ENCODE data around the gene TREM2. TPM values are rescaled to one million over a fixed set of nuclear protein-coding genes. Genes with fewer than 3 reads are reported as not detected.
"Not testable (repeated sequence)": the region's sequence is repeated elsewhere in the genome, so short reads cannot be mapped to it uniquely, and the experiment has no call there.

The TREM2 gene
- total RNA-seq, 1 donor from 2014 or later = 0.92 TPM

DNA sequence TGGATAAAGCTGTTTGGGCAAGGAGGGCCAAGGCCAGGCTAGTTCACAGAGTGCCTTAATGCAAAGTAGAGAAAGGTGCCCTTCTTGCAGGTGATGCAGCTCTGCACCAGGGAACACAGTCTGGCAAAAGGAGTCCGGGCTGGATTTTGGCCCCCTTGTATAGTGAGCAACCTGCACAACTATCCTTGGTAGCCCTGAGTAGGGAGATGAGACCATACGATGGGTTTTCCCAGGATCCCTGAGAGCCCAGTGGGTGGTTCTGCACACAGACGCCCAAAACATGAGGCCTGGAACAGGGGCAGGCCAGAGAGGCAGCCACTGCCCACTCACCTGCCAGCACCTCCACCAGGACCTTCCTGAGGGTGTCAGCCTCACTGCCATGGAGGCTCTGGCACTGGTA, 2.0 kb downstream of the TREM2 start:
- ATAC-seq (no peak), DNase-seq (ENCODE audit: missing footprints) (no peak)
- intact Hi-C loops (cut with DNase I) = no loop called here

DNA sequence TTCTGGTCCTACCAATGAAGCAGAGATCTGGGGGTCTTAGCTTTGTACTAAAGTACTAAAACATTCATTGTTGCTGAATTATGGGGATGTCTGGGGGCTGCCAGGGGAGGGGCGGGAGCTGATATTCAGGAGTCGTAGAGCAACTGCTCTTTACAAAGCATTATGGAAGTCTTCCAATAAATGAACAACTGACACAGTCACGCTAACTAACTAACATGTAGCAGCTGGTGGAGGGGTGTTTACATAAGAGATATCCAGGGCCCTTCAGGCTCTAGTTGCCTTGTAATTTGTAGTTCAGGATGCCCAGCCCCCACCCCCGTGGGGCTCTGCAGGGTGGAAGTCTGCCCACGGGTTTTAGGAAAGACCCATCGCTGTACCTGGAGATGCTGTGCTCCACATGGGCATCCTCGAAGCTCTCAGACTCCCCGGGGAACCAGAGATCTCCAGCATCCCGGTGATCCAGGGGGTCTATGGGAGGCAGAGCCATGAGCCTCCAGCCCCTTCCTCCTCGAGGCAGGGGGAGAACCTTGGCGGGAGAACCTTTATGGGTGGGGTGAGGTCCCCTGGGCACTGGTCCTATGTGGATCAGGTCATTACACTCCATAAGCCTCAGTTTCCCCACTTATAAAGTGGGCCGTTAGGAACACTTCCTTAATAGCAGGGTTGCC, 3.4 kb downstream of the TREM2 start:
- ATAC-seq (no peak), DNase-seq (ENCODE audit: missing footprints) (no peak)
- intact Hi-C loops (cut with DNase I) = no loop called here

GRCh38 chr6:41157323-41157722, 5.6 kb downstream of the TREM2 start:
- DNase-seq (ENCODE audit: missing footprints) (no peak), ATAC-seq (peak; percentile 16)
- intact Hi-C loops (cut with DNase I) = no loop called here

DNA sequence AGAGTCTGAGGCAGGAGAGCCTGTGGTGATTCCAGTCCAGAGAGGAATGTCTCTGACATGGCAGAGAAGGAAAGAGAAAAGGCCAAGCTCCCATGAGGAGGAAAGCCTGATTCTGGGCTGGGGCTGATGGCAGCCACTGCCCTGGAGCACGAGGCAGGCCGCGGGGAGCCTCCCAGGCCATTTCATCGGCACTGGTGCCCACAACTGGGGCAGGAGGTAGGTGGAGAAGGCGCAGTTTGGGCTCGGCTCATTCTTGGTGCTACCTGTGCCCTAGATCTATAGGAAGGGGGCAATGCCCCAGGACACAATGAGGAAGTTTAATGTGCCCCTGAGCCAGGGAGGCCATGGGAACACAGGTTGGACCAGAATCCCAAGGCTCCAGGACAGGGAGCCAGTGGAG, 6.1 kb downstream of the TREM2 start:
- ATAC-seq (no peak), DNase-seq (ENCODE audit: missing footprints) (no peak)
- intact Hi-C loops (cut with DNase I) = no loop called here

DNA sequence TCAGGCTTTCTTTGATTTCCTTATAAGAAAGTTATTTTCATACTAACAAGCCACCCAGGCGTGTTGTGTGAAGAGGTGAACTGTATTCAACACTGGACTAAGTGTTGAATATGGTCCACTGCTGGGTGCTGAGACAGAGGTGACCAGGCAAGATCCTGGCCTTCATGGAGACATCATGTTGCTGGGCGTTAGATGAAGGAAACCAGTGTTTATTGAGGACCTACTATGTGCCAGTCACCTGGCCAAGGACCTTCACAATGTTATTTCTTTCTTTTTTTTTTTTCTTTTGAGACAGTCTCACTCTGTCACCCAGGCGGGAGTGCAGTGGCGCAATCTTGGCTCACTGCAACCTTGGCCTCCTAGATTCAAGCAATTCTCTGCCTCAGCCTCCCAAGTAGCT, 6.9 kb downstream of the TREM2 start:
- no peak for DNase-seq (ENCODE audit: missing footprints)
- intact Hi-C loops (cut with DNase I) = no loop called here
- no peak for ATAC-seq

GRCh38 chr6:41155132-41155805, 7.6 kb downstream of the TREM2 start:
- ATAC-seq (no peak), DNase-seq (ENCODE audit: missing footprints) (no peak)
- intact Hi-C loops (cut with DNase I) = no loop called here

- intact Hi-C loops (cut with DNase I) = no loop called here
- ATAC-seq (no peak), DNase-seq (ENCODE audit: missing footprints) (no peak)
Measured at GRCh38 chr6:41153992-41154625, 8.8 kb downstream of the TREM2 start, which contains the start of gene TREML1. TSS of gene TREML1 (minus strand) at chr6:41154347. CDS start at chr6:41154288, 59 bp downstream.

GRCh38 chr6:41153451-41153850, 9.5 kb downstream of the TREM2 start:
- ATAC-seq = no peak
- intact Hi-C loops (cut with DNase I) = no loop called here
- no peak for DNase-seq (ENCODE audit: missing footprints)

GRCh38 chr6:41150671-41151070, 12.2 kb downstream of the TREM2 start:
- intact Hi-C loops (cut with DNase I) = no loop called here
- ATAC-seq (no peak), DNase-seq (ENCODE audit: missing footprints) (no peak)

- DNase-seq (ENCODE audit: missing footprints) (no peak), ATAC-seq (no peak)
- intact Hi-C loops (cut with DNase I) = no loop called here
Measured at GRCh38 chr6:41147917-41148316, 15.0 kb downstream of the TREM2 start.

DNA sequence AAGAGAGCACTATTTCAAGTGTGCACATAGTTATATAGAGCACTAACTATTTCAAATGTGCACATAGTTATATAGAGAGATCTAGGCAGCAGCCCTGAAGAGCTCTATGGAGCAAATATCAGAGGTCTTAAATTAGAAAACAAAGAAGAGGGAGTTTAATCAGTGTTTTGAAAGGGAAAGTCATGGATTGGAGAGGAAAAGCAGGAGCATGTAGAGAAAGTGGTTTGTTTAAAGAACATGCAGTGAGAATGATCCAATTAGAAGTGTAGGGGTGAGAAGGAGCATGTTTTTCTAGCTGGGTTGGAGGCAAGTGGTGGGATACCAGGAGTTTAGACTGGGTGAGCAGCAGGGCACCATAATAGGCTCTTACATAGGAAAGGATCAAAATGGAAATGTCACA, 26.0 kb downstream of the TREM2 start:
- DNase-seq (ENCODE audit: missing footprints) (no peak), ATAC-seq (no peak)
- intact Hi-C loops (cut with DNase I) = no loop called here

- DNase-seq (ENCODE audit: missing footprints) (no peak), ATAC-seq (no peak)
- intact Hi-C loops (cut with DNase I) = no loop called here
Measured at GRCh38 chr6:41135062-41135832, 27.7 kb downstream of the TREM2 start.

- DNase-seq (ENCODE audit: missing footprints) (no peak), ATAC-seq (no peak)
- intact Hi-C loops (cut with DNase I) = no loop called here
Measured at GRCh38 chr6:41132254-41132653, 30.7 kb downstream of the TREM2 start.

GRCh38 chr6:41125282-41125681, 37.6 kb downstream of the TREM2 start:
- intact Hi-C loops (cut with DNase I) = no loop called here
- ATAC-seq = no peak
- no peak for DNase-seq (ENCODE audit: missing footprints)

GRCh38 chr6:41122918-41123317, 40.0 kb downstream of the TREM2 start:
- intact Hi-C loops (cut with DNase I) = no loop called here
- ATAC-seq (no peak), DNase-seq (ENCODE audit: missing footprints) (no peak)

GRCh38 chr6:41122373-41122772, 40.5 kb downstream of the TREM2 start:
- DNase-seq (ENCODE audit: missing footprints) (no peak), ATAC-seq (no peak)
- intact Hi-C loops (cut with DNase I) = no loop called here

DNA sequence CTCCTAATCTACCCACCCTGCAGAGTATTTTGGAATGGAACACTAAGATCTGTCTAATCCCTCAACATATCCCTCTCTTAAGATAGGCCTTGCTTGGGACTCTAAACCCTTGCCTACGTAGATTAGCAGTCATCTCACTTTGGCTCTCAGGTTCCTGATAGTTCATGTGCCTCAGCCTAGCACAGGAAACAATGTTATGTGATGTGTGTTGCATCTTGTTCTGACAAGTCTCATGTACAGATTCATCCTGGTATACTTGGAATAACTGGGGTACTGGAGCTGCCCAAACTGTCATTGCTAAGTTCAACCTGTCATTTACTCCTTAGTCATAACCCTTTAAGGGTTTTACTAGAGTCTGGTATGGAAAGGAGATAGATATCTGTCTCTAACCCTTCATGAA, 42.9 kb downstream of the TREM2 start:
- intact Hi-C loops (cut with DNase I) = no loop called here
- no peak for DNase-seq (ENCODE audit: missing footprints)

GRCh38 chr6:41119508-41119907, 43.4 kb downstream of the TREM2 start:
- DNase-seq (ENCODE audit: missing footprints) (no peak), ATAC-seq (no peak)
- intact Hi-C loops (cut with DNase I) = no loop called here

More for the DNA sequence above, 42.9 kb downstream of the TREM2 start:
- ATAC-seq = no peak

- ATAC-seq; DNase-seq (ENCODE audit: missing footprints); intact Hi-C loops (cut with DNase I): not testable (repeated sequence)
Measured at GRCh38 chr6:41115027-41115426, 47.9 kb downstream of the TREM2 start.
